Nephron progenitor cell (in vitro differentiated cells): Measurements from ENCODE around the gene MTFMT.

Experiments used
- DNase-seq: peaks from one replicate; pipeline ENCODE4 v3.0.0; 2021
- H3K27ac Mint-ChIP-seq: 2 replicates; pipeline ENCODE4 v1.8.0; 2021; ENCODE audit warnings: mild to moderate bottlenecking, moderate library complexity, mixed read lengths
- H3K27me3 Mint-ChIP-seq: 2 replicates; pipeline ENCODE4 v1.8.0; 2021; ENCODE audit warnings: mild to moderate bottlenecking, low read depth, mixed read lengths; ENCODE audit not compliant: poor library complexity
- H3K36me3 Mint-ChIP-seq: 2 replicates; pipeline ENCODE4 v1.8.0; 2021; ENCODE audit warnings: low read depth, mixed read lengths
- H3K4me1 Mint-ChIP-seq: 2 replicates; pipeline ENCODE4 v1.8.0; 2021; ENCODE audit warnings: mixed read lengths
- H3K4me3 Mint-ChIP-seq: 2 replicates; pipeline ENCODE4 v1.8.0; 2021; ENCODE audit warnings: mild to moderate bottlenecking, moderate library complexity, mixed read lengths
- H3K9me3 Mint-ChIP-seq: 2 replicates; pipeline ENCODE4 v1.8.0; 2021; ENCODE audit warnings: mild to moderate bottlenecking, moderate library complexity, mixed read lengths
- CTCF ChIP-seq: fragments of 200-600 bp; sonication (generic); IDR thresholded peaks from 2 replicates; pipeline ENCODE4 v1.5.0; 2021; ENCODE audit warnings: antibody characterized with exemption

Gene MTFMT

GRCh38 chr15:65062061-65062460 is 32.6 kb upstream of the MTFMT start:
- peaks cover 34% of the 10 kb centered on the region for H3K36me3 Mint-ChIP-seq
- no peak for DNase-seq
- no peak for TF ChIP-seq CTCF
- no peaks in the 10 kb centered on the region for H3K9me3 Mint-ChIP-seq
- peaks cover 52% of the 10 kb centered on the region for H3K4me1 Mint-ChIP-seq
- H3K27me3 Mint-ChIP-seq: peaks cover 3% of the 10 kb centered on the region
- H3K27ac Mint-ChIP-seq: no peak overlapping the region
- H3K4me3 Mint-ChIP-seq: no peak overlapping the region

- Mint-ChIP-seq H3K4me3 (no peak overlapping the region), H3K36me3 (peaks cover 45% of the 10 kb centered on the region), H3K4me1 (peaks cover 52% of the 10 kb centered on the region), H3K9me3 (no peaks in the 10 kb centered on the region), H3K27me3 (peaks cover 3% of the 10 kb centered on the region), H3K27ac (no peak overlapping the region)
- DNase-seq: no peak
- no peak for TF ChIP-seq CTCF
Measured at GRCh38 chr15:65060641-65061397, 31.4 kb upstream of the MTFMT start.

GRCh38 chr15:65059931-65060596 is 30.6 kb upstream of the MTFMT start:
- Mint-ChIP-seq H3K4me3 (no peak overlapping the region), H3K9me3 (no peaks in the 10 kb centered on the region), H3K27ac (no peak overlapping the region), H3K27me3 (peaks cover 3% of the 10 kb centered on the region), H3K36me3 (peaks cover 46% of the 10 kb centered on the region), H3K4me1 (peaks cover 50% of the 10 kb centered on the region)
- DNase-seq: no peak
- no peak for TF ChIP-seq CTCF

GRCh38 chr15:65059369-65059750 is 29.9 kb upstream of the MTFMT start:
- DNase-seq: no peak
- Mint-ChIP-seq H3K27ac (no peak overlapping the region), H3K27me3 (peaks cover 3% of the 10 kb centered on the region), H3K36me3 (peaks cover 46% of the 10 kb centered on the region), H3K9me3 (no peaks in the 10 kb centered on the region), H3K4me3 (no peak overlapping the region), H3K4me1 (peaks cover 52% of the 10 kb centered on the region)
- no peak for TF ChIP-seq CTCF

GRCh38 chr15:65058394-65059368 is 29.2 kb upstream of the MTFMT start:
- Mint-ChIP-seq H3K9me3 (no peaks in the 10 kb centered on the region), H3K27ac (peak overlapping the region; percentile 22), H3K4me1 (peaks cover 55% of the 10 kb centered on the region), H3K36me3 (peaks cover 46% of the 10 kb centered on the region), H3K4me3 (no peak overlapping the region), H3K27me3 (peaks cover 3% of the 10 kb centered on the region)
- DNase-seq: no peak
- no peak for TF ChIP-seq CTCF
